HG02678 (cell line): Measurements from ENCODE around the gene OCA2.
"Not testable (repeated sequence)": the region's sequence is repeated elsewhere in the genome, so short reads cannot be mapped to it uniquely, and the experiment has no call there.

Experiments used
- ATAC-seq: cut with Tn5 transposase; IDR thresholded peaks from one replicate; pipeline ENCODE4 v1.9.1; 2021; ENCODE audit warnings: mild to moderate bottlenecking, moderate library complexity; ENCODE audit not compliant: unreplicated experiment

Gene OCA2

GRCh38 chr15:28121577-28121976 lies 22.5 kb upstream of the OCA2 start:
- not testable (repeated sequence) for ATAC-seq

GRCh38 chr15:28120359-28120640 lies 21.2 kb upstream of the OCA2 start:
- no peak for ATAC-seq

- no peak for ATAC-seq
Measured at GRCh38 chr15:28118531-28118930, 19.4 kb upstream of the OCA2 start.

GRCh38 chr15:28118083-28118482 lies 19.0 kb upstream of the OCA2 start:
- no peak for ATAC-seq

- ATAC-seq, result no peak
Measured at GRCh38 chr15:28117432-28117990, 18.4 kb upstream of the OCA2 start.

GRCh38 chr15:28116521-28117431 lies 17.7 kb upstream of the OCA2 start:
- no peak for ATAC-seq

GRCh38 chr15:28115871-28116270 lies 16.8 kb upstream of the OCA2 start:
- no peak for ATAC-seq

- ATAC-seq, result no peak
Measured at GRCh38 chr15:28114721-28115622, 15.9 kb upstream of the OCA2 start.

- ATAC-seq, result no peak
Measured at GRCh38 chr15:28114114-28114455, 15.0 kb upstream of the OCA2 start.

- ATAC-seq, result no peak
Measured at GRCh38 chr15:28113394-28114113, 14.4 kb upstream of the OCA2 start.

GRCh38 chr15:28112962-28113361 lies 13.8 kb upstream of the OCA2 start:
- ATAC-seq, result no peak

GRCh38 chr15:28112101-28112760 lies 13.1 kb upstream of the OCA2 start:
- no peak for ATAC-seq

GRCh38 chr15:28111543-28111942 lies 12.4 kb upstream of the OCA2 start:
- ATAC-seq, result no peak

GRCh38 chr15:28110481-28110881 lies 11.4 kb upstream of the OCA2 start:
- ATAC-seq, result no peak

GRCh38 chr15:28109626-28110455 lies 10.7 kb upstream of the OCA2 start:
- no peak for ATAC-seq

GRCh38 chr15:28107904-28108275 lies 8.8 kb upstream of the OCA2 start:
- no peak for ATAC-seq

- ATAC-seq, result no peak
Measured at GRCh38 chr15:28107111-28107903, 8.2 kb upstream of the OCA2 start.

GRCh38 chr15:28106294-28107110 lies 7.4 kb upstream of the OCA2 start:
- ATAC-seq, result no peak
